Ascending aorta (tissue), 2 donors: ENCODE results near the gene SGCD. TPM values are rescaled to one million over a fixed set of nuclear protein-coding genes. Genes with fewer than 3 reads are reported as not detected.

Experiments
- DNase-seq, 2 donors: peaks; one replicate each; pipeline ENCODE4 v3.0.0-alpha.2; 2019; ENCODE audit warnings: low spot score in 2 of 2
- H3K27ac ChIP-seq, 2 donors: fragments of 200-600 bp; sonication (generic); one replicate each; pipeline ENCODE4 v1.5.1; 2016 to 2017; ENCODE audit warnings: mild to moderate bottlenecking in 1 of 2
- H3K27me3 ChIP-seq: fragments of 200-600 bp; sonication (generic); one replicate; pipeline ENCODE4 v1.5.1; 2017
- H3K36me3 ChIP-seq, 2 donors: fragments of 200-600 bp; sonication (generic); one replicate each; pipeline ENCODE4 v1.5.1; 2016
- H3K4me1 ChIP-seq, 2 donors: fragments of 200-600 bp; sonication (generic); one replicate each; pipeline ENCODE4 v1.5.1; 2016 to 2017; ENCODE audit warnings: mild to moderate bottlenecking in 1 of 2
- H3K4me3 ChIP-seq, 2 donors: fragments of 200-600 bp; sonication (generic); one replicate each; pipeline ENCODE4 v1.5.1; 2016 to 2017; ENCODE audit warnings: mild to moderate bottlenecking in 1 of 2
- H3K9me3 ChIP-seq, 2 donors: fragments of 200-600 bp; sonication (generic); one replicate each; pipeline ENCODE4 v1.5.1; 2016
- CTCF ChIP-seq, 3 experiments: fragments of 200-600 bp in 2 of 3; fragments of 450-650 bp in 1 of 3; sonication (generic) in 2 of 3; IDR thresholded peaks; one replicate each; pipeline ENCODE4 v1.5.1; 2016 to 2019; ENCODE audit warnings: antibody characterized with exemption in 3 of 3, mild to moderate bottlenecking in 1 of 3, moderate library complexity in 1 of 3
- intact Hi-C: fragments of 100-400 bp; cut with DNase I; formaldehyde crosslinking; loops from one replicate; pipeline ENCODE4 v1.15.1; 2023
- total RNA-seq: library from RNA; depleted of rRNA; stranded (reverse); fragments of >200 nt; gene quantifications from one replicate; pipeline ENCODE4 v1.1.0, GENCODE V29; 2016

The SGCD gene
- total RNA-seq, 1 donor from 2014 or later: 4.0 TPM

- no peak for DNase-seq
- Histone ChIP-seq H3K36me3 (no peaks in the 10 kb centered on the region), H3K9me3 (no peaks in the 10 kb centered on the region), H3K4me1 (peaks cover 3 to 21% of the 10 kb centered on the region in 2 donors), H3K27ac (no peak overlapping the region), H3K4me3 (no peak overlapping the region), H3K27me3 (no peaks in the 10 kb centered on the region)
- TF ChIP-seq CTCF (IDR thresholded peaks at IDR 0.05): no peak
- intact Hi-C loops: no loop called here
Observed at GRCh38 chr5:156588306-156588705, 261.3 kb downstream of the SGCD start.

DNA sequence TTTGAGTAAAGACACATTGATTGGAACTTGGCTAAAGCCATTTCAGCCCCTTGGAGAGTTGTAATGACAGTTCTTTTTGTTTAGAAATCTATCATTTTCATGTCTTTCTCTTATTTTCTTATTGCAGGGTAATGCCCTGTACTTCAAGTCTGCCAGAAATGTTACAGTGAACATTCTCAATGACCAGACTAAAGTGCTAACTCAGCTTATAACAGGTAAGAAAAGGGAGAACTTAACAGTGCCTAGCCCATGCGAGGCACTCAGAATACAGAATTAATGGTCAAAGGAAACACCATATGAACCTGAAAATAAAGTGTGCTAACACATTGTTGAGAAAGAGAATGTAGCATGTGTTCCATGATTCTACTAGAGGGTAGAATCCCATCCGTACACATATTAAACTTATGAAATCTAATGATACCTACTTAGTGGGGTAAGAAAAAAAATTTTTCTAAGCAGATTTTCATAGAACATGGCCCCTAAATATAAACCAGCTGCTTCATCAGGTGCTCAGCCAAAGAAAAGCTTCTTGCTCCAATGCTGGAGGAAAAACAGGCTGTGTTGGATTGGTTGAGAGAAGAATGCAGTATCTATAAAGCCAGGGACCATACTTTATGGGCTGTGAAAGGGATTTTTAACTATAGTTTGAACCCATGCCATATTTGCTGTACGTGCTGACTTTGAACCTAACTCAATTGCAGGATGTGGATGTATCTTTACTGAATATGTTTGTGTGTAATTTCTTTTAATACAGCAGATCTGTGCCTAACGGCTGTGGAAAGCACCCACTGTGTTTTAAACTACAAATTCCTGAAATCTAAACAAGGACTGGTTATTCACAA, 262.4 kb downstream of the SGCD start:
- Histone ChIP-seq H3K27me3 (no peaks in the 10 kb centered on the region), H3K4me3 (no peak overlapping the region), H3K9me3 (no peaks in the 10 kb centered on the region), H3K27ac (no peak overlapping the region), H3K4me1 (peaks cover 3 to 19% of the 10 kb centered on the region in 2 donors), H3K36me3 (no peaks in the 10 kb centered on the region)
- no peak for DNase-seq
- TF ChIP-seq CTCF (IDR thresholded peaks at IDR 0.05): no peak
- intact Hi-C loops: no loop called here

GRCh38 chr5:156589946-156590216, 262.9 kb downstream of the SGCD start:
- no peaks in the 10 kb centered on the region for H3K27me3 ChIP-seq
- no peak overlapping the region for H3K27ac ChIP-seq
- no peaks in the 10 kb centered on the region for H3K36me3 ChIP-seq
- no peak for DNase-seq
- peaks cover 3 to 17% of the 10 kb centered on the region in 2 donors for H3K4me1 ChIP-seq
- no peak for TF ChIP-seq CTCF (IDR thresholded peaks at IDR 0.05)
- H3K9me3 ChIP-seq: no peaks in the 10 kb centered on the region
- intact Hi-C loops: no loop called here
- no peak overlapping the region for H3K4me3 ChIP-seq

GRCh38 chr5:156590978-156591377, 264.0 kb downstream of the SGCD start:
- Histone ChIP-seq H3K4me3 (no peak overlapping the region), H3K27me3 (no peaks in the 10 kb centered on the region), H3K9me3 (no peaks in the 10 kb centered on the region), H3K4me1 (peaks cover 3 to 8% of the 10 kb centered on the region in 2 donors), H3K36me3 (no peaks in the 10 kb centered on the region), H3K27ac (no peak overlapping the region)
- TF ChIP-seq CTCF (IDR thresholded peaks at IDR 0.05): no peak
- no peak for DNase-seq
- intact Hi-C loops: no loop called here

GRCh38 chr5:156591631-156592030, 264.7 kb downstream of the SGCD start:
- H3K4me3 ChIP-seq: no peak overlapping the region
- no peak for TF ChIP-seq CTCF (IDR thresholded peaks at IDR 0.05)
- H3K9me3 ChIP-seq: no peaks in the 10 kb centered on the region
- no peaks in the 10 kb centered on the region for H3K36me3 ChIP-seq
- H3K27me3 ChIP-seq: no peaks in the 10 kb centered on the region
- DNase-seq: no peak
- intact Hi-C loops: no loop called here
- H3K27ac ChIP-seq: no peak overlapping the region
- H3K4me1 ChIP-seq: peaks cover 2 to 8% of the 10 kb centered on the region in 2 donors
